ENCODE results near the gene GAS2L1.

GRCh38 chr22:29346659-29347058 is 40.2 kb downstream of the GAS2L1 start:
- TF ChIP-seq POLR2A (IDR thresholded peaks at IDR 0.05; ENCODE audit: low read depth, low read length) (no peak), POLR2AphosphoS5 (IDR thresholded peaks at IDR 0.05; ENCODE audit: low read depth, low read length) (no peak), PAX5 (IDR thresholded peaks at IDR 0.05; ENCODE audit: insufficient read depth, low read length, severe bottlenecking) (no peak), POU2F2 (IDR thresholded peaks at IDR 0.05; ENCODE audit: low read depth, low read length) (no peak), TAF1 (IDR thresholded peaks at IDR 0.05; ENCODE audit: low read depth, low read length) (no peak), SPI1 (IDR thresholded peaks at IDR 0.05; ENCODE audit: low read depth, low read length) (no peak)

All from GM12891 (cell line).